Right lobe of liver (tissue), 6 donors: ENCODE measurements around the gene MYO1H. TPM values are rescaled to one million over a fixed set of nuclear protein-coding genes. Genes with fewer than 3 reads are reported as not detected.

Experiments used
- ATAC-seq, 4 donors: fragments of 200-7000 bp; cut with Tn5 transposase; one replicate each; pipeline ENCODE4 v1.9.1; 2020; ENCODE audit warnings: mild to moderate bottlenecking in 4 of 4, moderate library complexity in 4 of 4
- DNase-seq, 3 donors: peaks; one replicate each; pipeline ENCODE4 v3.0.0-alpha.2; 2020
- H3K27ac ChIP-seq, 3 donors: fragments of 200-600 bp; one replicate each; pipeline ENCODE4 v1.8.0; 2022
- H3K27me3 ChIP-seq, 2 donors: fragments of 200-600 bp; one replicate each; pipeline ENCODE4 v1.8.0; 2022
- H3K36me3 ChIP-seq, 4 donors: fragments of 200-600 bp; sonication (generic) in 1 of 4; one replicate each; pipeline versions ENCODE4 v1.5.1 to v1.8.0; 2017 to 2022; ENCODE audit warnings: control low read depth in 1 of 4
- H3K4me1 ChIP-seq, 4 donors: fragments of 200-600 bp; sonication (generic) in 1 of 4; one replicate each; pipeline versions ENCODE4 v1.5.1 to v1.8.0; 2017 to 2022; ENCODE audit warnings: control low read depth in 1 of 4
- H3K4me3 ChIP-seq, 3 donors: fragments of 200-600 bp; one replicate each; pipeline ENCODE4 v1.8.0; 2022
- H3K9me3 ChIP-seq, 4 donors: fragments of 200-600 bp; sonication (generic) in 1 of 4; one replicate each; pipeline versions ENCODE4 v1.5.1 to v1.8.0; 2017 to 2022; ENCODE audit warnings: control low read depth in 1 of 4
- CTCF ChIP-seq, 4 donors: fragments of 200-600 bp in 3 of 4; fragments of 450-650 bp in 1 of 4; IDR thresholded peaks; one replicate each; pipeline versions ENCODE4 v1.5.1 to v1.8.0; 2016 to 2022; ENCODE audit warnings: antibody characterized with exemption in 4 of 4, mild to moderate bottlenecking in 2 of 4
- POLR2A ChIP-seq: fragments of 450-650 bp; IDR thresholded peaks from one replicate; pipeline ENCODE4 v1.6.1; 2017; ENCODE audit warnings: antibody characterized with exemption, mild to moderate bottlenecking
- WGBS: methylation state at CpG from one replicate; pipeline ENCODE4 v1.1.6; 2018; ENCODE audit warnings: low coverage, low lambda C conversion rate; ENCODE audit not compliant: insufficient coverage; ENCODE audit errors: missing lambda C conversion rate; 5-methylcytosine and 5-hydroxymethylcytosine counted together
- intact Hi-C, 2 donors: fragments of 100-400 bp; cut with DNase I; formaldehyde crosslinking; loops; one replicate each; pipeline versions ENCODE4 v1.11.2 to v1.14.1; 2022
- total RNA-seq, 6 experiments: library from RNA; depleted of rRNA in 2 of 6; stranded (reverse); fragments of >200 nt in 2 of 6; fragmentation: NEBNext Ultra II Directional in 3 of 6; extraction: Animal tissue kit (Norgen Biotek cat#: 25700) in 3 of 6; gene quantifications; one replicate each; pipeline versions ENCODE4 v1.1.0 to v1.2.4, GENCODE V29; 2016 to 2023
- donor health status: DM: no; HTN: yes; CAD: no.
- donor health status: DM: no; HTN: no; CAD: no.
- donor health status: DM: no; HTN: no; CAD: no.
- donor health status: DM: no; HTN: yes; CAD: no.
- donor health status: DM: no; HTN: yes; CAD: no.

The MYO1H gene
- total RNA-seq, 6 experiments from 2014 or later = not detected

- Histone ChIP-seq H3K36me3 (no peaks in the 10 kb centered on the region), H3K9me3 (no peaks in the 10 kb centered on the region), H3K27ac (no peak overlapping the region), H3K4me3 (no peak overlapping the region), H3K4me1 (no peaks in the 10 kb centered on the region), H3K27me3 (no peaks in the 10 kb centered on the region)
- TF ChIP-seq POLR2A = no peak
- TF ChIP-seq CTCF (IDR thresholded peaks at IDR 0.05) = no peak
- WGBS = 50% methylated on average over 2 of the region's 2 CpGs
- no peak for ATAC-seq
- DNase-seq = no peak
- intact Hi-C loops = no loop called here
Observed at GRCh38 chr12:109377139-109377685, 29.5 kb downstream of the MYO1H start.

GRCh38 chr12:109378569-109378968 is 30.9 kb downstream of the MYO1H start:
- H3K27me3 ChIP-seq = no peaks in the 10 kb centered on the region
- H3K4me3 ChIP-seq = no peak overlapping the region
- H3K36me3 ChIP-seq = no peaks in the 10 kb centered on the region
- TF ChIP-seq POLR2A (no peak), CTCF (IDR thresholded peaks at IDR 0.05) (no peak)
- intact Hi-C loops = no loop called here
- WGBS = 54% methylated on average over 5 of the region's 5 CpGs
- ATAC-seq (no peak), DNase-seq (no peak)
- H3K4me1 ChIP-seq = no peaks in the 10 kb centered on the region
- H3K27ac ChIP-seq = no peak overlapping the region
- H3K9me3 ChIP-seq = no peaks in the 10 kb centered on the region

DNA sequence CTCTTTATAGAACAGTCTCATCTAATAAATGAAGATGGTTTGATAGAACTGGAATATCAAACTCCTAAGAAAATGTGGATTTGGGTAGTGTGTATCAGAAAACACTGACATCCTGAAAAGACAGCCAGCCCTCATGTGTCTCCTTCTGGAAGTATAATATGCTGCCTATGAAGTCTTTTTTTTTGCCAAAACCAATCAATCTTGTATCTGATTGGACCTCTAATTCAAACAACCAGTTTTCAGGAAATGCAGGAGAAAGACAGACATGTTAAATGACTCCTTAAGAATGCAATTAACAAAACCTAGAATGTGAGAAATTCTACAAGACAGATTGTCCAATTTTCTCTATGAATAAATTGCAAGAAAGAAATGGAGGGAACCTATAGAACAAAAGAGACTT is 34.3 kb downstream of the MYO1H start:
- no peak for ATAC-seq
- intact Hi-C loops = no loop called here
- TF ChIP-seq CTCF (IDR thresholded peaks at IDR 0.05) = no peak
- no peak for TF ChIP-seq POLR2A
- Histone ChIP-seq H3K4me1 (no peaks in the 10 kb centered on the region), H3K9me3 (no peaks in the 10 kb centered on the region), H3K27me3 (no peaks in the 10 kb centered on the region), H3K36me3 (no peaks in the 10 kb centered on the region), H3K27ac (no peak overlapping the region), H3K4me3 (no peak overlapping the region)
- DNase-seq = no peak

DNA sequence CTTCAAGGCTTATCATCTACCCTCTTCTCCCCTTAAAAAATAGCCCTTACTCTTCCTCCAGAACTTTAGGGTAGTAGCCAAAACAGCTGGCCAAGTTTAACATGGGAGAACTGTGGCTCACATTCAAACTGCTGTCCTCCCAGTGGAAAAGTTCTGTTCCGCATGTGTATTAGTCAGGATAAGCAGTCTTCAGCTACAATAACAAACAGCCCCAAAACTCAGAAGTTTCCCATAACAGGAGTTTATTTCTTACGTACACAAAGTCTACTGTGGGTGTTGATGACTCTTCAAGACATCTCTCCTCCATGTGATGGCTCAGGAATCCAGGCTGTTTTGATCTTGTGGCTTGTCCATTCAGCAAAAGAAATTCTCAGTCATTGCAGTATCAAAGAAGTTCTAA is 35.5 kb downstream of the MYO1H start:
- no peak overlapping the region for H3K4me3 ChIP-seq
- TF ChIP-seq POLR2A = no peak
- no peak for TF ChIP-seq CTCF (IDR thresholded peaks at IDR 0.05)
- H3K27ac ChIP-seq = no peak overlapping the region
- no peaks in the 10 kb centered on the region for H3K4me1 ChIP-seq
- H3K36me3 ChIP-seq = no peaks in the 10 kb centered on the region
- ATAC-seq (no peak), DNase-seq (no peak)
- no peaks in the 10 kb centered on the region for H3K27me3 ChIP-seq
- H3K9me3 ChIP-seq = no peaks in the 10 kb centered on the region
- intact Hi-C loops = no loop called here
- 94% methylated on average over 2 of the region's 2 CpGs for WGBS
